ENCODE measurements around the gene CREB5.
"Not testable (repeated sequence)": the region's sequence is repeated elsewhere in the genome, so short reads cannot be mapped to it uniquely, and the experiment has no call there.

The CREB5 gene

GRCh38 chr7:28546067-28546466, 133.7 kb downstream of the CREB5 start:
- peaks cover 3% of the 10 kb centered on the region for H3K9me3 ChIP-seq (ENCODE audit: severe bottlenecking)
- H3K36me3 ChIP-seq = no peaks in the 10 kb centered on the region
- H3K27ac ChIP-seq = no peak overlapping the region
- DNase-seq = no peak
- H3K4me3 ChIP-seq (ENCODE audit: low read depth, low read length) = no peak overlapping the region
- TF ChIP-seq CTCF (IDR thresholded peaks at IDR 0.05; ENCODE audit: low read depth, low read length) = no peak
- peaks cover 50% of the 10 kb centered on the region for H3K27me3 ChIP-seq (ENCODE audit: insufficient read depth, low read depth, severe bottlenecking)

GRCh38 chr7:28547115-28547514, 134.8 kb downstream of the CREB5 start:
- Histone ChIP-seq H3K9me3 (ENCODE audit: severe bottlenecking) (peaks cover 3% of the 10 kb centered on the region), H3K4me3 (ENCODE audit: low read depth, low read length) (no peak overlapping the region), H3K27me3 (ENCODE audit: insufficient read depth, low read depth, severe bottlenecking) (peaks cover 44% of the 10 kb centered on the region), H3K36me3 (no peaks in the 10 kb centered on the region), H3K27ac (no peak overlapping the region)
- DNase-seq = no peak
- TF ChIP-seq CTCF (IDR thresholded peaks at IDR 0.05; ENCODE audit: low read depth, low read length) = no peak

GRCh38 chr7:28548416-28548815, 136.1 kb downstream of the CREB5 start:
- no peak for DNase-seq
- Histone ChIP-seq H3K27me3 (ENCODE audit: insufficient read depth, low read depth, severe bottlenecking) (peaks cover 42% of the 10 kb centered on the region), H3K4me3 (ENCODE audit: low read depth, low read length) (no peak overlapping the region), H3K9me3 (ENCODE audit: severe bottlenecking) (peaks cover 3% of the 10 kb centered on the region), H3K36me3 (no peaks in the 10 kb centered on the region), H3K27ac (no peak overlapping the region)
- TF ChIP-seq CTCF (IDR thresholded peaks at IDR 0.05; ENCODE audit: low read depth, low read length) = no peak

GRCh38 chr7:28549998-28550397, 137.7 kb downstream of the CREB5 start:
- no peaks in the 10 kb centered on the region for H3K36me3 ChIP-seq
- no peak for DNase-seq
- peaks cover 3% of the 10 kb centered on the region for H3K9me3 ChIP-seq (ENCODE audit: severe bottlenecking)
- peaks cover 46% of the 10 kb centered on the region for H3K27me3 ChIP-seq (ENCODE audit: insufficient read depth, low read depth, severe bottlenecking)
- no peak for TF ChIP-seq CTCF (IDR thresholded peaks at IDR 0.05; ENCODE audit: low read depth, low read length)
- H3K27ac ChIP-seq = no peak overlapping the region
- H3K4me3 ChIP-seq (ENCODE audit: low read depth, low read length) = no peak overlapping the region

- Histone ChIP-seq H3K27me3 (ENCODE audit: insufficient read depth, low read depth, severe bottlenecking) (peaks cover 46% of the 10 kb centered on the region), H3K4me3 (ENCODE audit: low read depth, low read length) (no peak overlapping the region), H3K9me3 (ENCODE audit: severe bottlenecking) (peaks cover 3% of the 10 kb centered on the region), H3K36me3 (no peaks in the 10 kb centered on the region), H3K27ac (no peak overlapping the region)
- TF ChIP-seq CTCF (IDR thresholded peaks at IDR 0.05; ENCODE audit: low read depth, low read length) = no peak
- DNase-seq = no peak
These were observed 138.4 kb downstream of the CREB5 start for GRCh38 chr7:28550580-28551186.

GRCh38 chr7:28551331-28551730, 139.0 kb downstream of the CREB5 start:
- no peak for DNase-seq
- Histone ChIP-seq H3K27ac (no peak overlapping the region), H3K9me3 (ENCODE audit: severe bottlenecking) (no peaks in the 10 kb centered on the region), H3K4me3 (ENCODE audit: low read depth, low read length) (no peak overlapping the region), H3K36me3 (no peaks in the 10 kb centered on the region), H3K27me3 (ENCODE audit: insufficient read depth, low read depth, severe bottlenecking) (peaks cover 52% of the 10 kb centered on the region)
- no peak for TF ChIP-seq CTCF (IDR thresholded peaks at IDR 0.05; ENCODE audit: low read depth, low read length)

- DNase-seq; H3K4me3 ChIP-seq (ENCODE audit: low read depth, low read length); H3K36me3 ChIP-seq; H3K27ac ChIP-seq; H3K9me3 ChIP-seq (ENCODE audit: severe bottlenecking): not testable (repeated sequence)
- peaks cover 52% of the 10 kb centered on the region for H3K27me3 ChIP-seq (ENCODE audit: insufficient read depth, low read depth, severe bottlenecking)
These were observed 139.4 kb downstream of the CREB5 start for GRCh38 chr7:28551766-28552165.
